Ramos (cell line): Measurements from ENCODE around the gene RAB25.
"Not testable (repeated sequence)": the region's sequence is repeated elsewhere in the genome, so short reads cannot be mapped to it uniquely, and the experiment has no call there.

ENCODE experiments used
- in situ Hi-C: fragments of 300-500 bp; cut with MboI; formaldehyde crosslinking; loops from one replicate; pipeline ENCODE4 v1.14.3; 2022; ENCODE audit warnings: low sequenced_read_pairs; ENCODE audit not compliant: unreplicated experiment

RAB25 gene

DNA sequence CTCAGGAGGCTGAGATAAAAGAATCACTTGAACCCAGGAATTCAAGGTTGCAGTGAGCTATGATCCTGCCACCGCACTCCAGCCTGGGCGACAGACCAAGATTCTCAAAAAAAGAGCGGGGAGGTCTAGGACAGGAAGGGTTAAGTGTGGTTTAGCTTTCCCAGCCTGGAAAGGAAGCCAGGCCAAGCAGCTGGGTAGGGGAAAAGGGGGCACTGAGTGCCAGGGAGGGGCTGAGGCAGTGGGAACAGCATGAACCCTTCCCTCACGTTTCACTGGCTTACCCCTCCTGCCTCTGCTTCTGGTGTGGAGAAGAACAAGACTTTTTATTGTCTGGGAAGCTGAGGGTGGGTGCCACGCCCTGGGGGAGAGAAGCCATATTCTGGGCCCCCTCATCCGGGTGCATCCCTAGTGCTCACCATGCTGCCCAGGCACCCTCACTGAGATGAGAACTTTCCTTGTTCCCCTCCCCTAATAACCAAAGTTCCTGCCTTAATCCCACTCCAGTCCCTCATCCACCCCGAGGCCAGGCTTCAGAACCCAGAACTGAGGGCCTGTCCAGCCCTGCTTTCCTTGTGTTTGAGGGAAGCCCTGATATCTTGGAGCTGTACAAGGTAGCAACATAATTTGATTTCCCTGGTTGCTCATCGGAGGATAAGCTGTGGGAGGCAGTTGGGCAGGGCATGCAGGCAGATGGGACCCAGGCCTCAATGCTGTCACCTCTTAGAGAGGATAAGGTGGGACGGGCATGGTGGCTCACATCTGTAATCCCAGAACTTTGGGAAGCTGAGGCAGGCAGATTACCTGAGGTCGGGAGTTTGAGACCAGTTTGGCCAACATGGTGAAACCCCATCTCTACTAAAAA is 51.5 kb downstream of the RAB25 start:
- in situ Hi-C loops: no loop called here

GRCh38 chr1:156113282-156113950 is 52.5 kb downstream of the RAB25 start:
- in situ Hi-C loops: no loop called here

DNA sequence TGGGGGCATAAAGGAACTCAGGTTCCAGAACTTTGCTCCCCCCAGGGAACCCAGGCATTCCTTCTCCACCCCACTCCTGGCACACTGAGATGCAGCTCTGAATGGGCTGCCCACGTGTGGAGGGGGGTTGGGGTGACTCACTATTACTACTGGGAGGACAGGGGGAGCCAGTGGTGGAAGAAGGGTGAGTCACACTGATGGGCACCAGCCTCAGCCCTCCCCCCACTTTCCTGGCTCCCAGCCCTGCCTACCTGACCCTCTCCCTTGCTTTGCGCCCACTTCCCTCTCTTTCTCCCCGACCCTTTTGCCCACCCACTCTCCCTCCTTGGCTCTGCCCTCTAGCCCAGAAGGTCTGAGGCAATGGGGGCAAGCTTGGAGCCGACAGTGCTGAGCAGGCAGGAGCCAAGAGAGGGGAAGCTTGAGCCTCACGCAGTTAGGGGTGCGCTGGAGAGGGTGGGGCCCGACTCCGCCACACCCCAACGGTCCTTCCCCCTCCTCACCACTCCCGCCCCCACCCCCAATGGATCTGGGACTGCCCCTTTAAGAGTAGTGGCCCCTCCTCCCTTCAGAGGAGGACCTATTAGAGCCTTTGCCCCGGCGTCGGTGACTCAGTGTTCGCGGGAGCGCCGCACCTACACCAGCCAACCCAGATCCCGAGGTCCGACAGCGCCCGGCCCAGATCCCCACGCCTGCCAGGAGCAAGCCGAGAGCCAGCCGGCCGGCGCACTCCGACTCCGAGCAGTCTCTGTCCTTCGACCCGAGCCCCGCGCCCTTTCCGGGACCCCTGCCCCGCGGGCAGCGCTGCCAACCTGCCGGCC is 53.4 kb downstream of the RAB25 start, which contains the start of gene LMNA:
TSS of gene LMNA (plus strand) at position 611 of the 818 bp plus-strand sequence. CDS start 208 bp downstream, outside the sequence.
- in situ Hi-C loops: no loop called here

GRCh38 chr1:156114919-156115513 is 54.1 kb downstream of the RAB25 start:
- in situ Hi-C loops: no loop called here

GRCh38 chr1:156115514-156116374 is 54.8 kb downstream of the RAB25 start:
- in situ Hi-C loops: no loop called here

GRCh38 chr1:156116731-156117130 is 55.8 kb downstream of the RAB25 start:
- in situ Hi-C loops: not testable (repeated sequence)

DNA sequence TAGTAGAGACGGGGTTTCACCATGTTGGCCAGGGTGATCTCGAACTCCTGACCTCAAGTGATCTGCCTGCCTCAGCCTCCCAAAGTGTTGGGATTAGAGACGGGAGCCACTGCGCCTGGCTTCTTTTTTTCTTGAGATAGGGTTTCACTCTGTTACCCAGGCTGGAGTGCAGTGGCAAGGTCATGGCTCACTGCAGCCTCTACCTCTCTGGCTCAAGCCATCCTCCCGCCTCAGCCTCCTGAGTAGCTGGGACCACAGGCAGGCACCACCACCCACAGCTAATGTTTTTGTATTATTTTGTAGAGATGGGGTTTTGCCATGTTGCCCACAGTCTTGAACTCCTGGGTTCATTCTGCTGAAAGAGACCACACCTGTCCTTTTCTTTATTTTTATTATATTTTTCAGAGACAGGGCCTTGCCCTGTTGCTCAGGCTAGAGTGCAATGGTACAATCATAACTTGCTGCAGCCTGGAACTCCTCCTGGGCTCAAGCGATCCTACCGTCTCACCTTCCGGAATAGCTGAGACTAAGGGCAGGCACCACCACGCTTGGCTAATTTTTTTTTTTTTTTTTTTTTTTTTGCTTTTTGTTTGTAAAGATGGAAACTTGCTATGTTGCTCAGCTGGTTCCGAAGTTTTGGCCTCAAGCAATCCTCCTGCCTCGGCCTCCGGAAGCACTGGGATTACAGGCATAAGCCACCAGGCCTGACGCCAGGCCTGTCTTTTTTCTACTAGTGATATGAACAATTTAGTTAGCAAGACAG is 56.6 kb downstream of the RAB25 start:
- in situ Hi-C loops: no loop called here

DNA sequence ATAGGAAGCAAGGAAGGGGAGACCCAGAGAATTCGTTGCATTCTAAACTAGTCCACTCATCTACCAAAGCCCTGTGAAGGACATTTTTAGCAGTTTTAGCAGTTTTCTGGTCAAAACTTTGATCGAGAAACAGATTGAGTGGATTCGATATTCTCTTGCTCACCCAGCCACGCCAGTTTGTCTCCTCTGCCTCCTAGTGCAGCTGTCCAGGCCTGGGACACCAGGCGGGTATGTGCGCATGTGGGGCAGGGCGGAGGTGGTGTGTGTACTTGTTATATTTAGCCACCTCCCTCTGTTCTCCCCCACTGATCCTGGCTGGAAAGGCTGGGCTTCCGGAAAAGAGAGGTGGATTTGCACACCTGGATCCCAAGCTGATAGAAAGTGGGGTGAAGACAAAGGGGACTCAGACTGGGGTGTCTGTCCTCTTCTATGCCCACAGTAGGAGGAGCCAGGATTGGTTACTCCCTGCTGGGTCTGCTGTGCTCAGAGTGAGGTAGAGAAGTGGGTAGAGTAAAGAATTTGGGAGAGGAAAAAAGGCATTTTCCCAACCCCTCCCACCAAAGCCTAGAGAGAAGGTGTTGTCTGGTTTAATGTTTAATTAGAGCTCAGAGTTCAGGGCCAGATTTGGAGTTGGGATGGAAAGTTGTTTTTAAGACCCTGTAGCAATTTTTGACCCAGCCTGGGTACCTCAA is 57.4 kb downstream of the RAB25 start:
- in situ Hi-C loops: no loop called here

- in situ Hi-C loops: no loop called here
These were observed 58.7 kb downstream of the RAB25 start for GRCh38 chr1:156119503-156120209.
